DOHH2 (cell line): ENCODE measurements around the gene GJB2.

Source experiments
- CTCF ChIP-seq: fragments of 200-600 bp; sonication (generic); IDR thresholded peaks from one replicate; pipeline ENCODE4 v1.5.1; 2014; ENCODE audit warnings: antibody characterized with exemption, mild to moderate bottlenecking, low read depth, low read length; ENCODE audit not compliant: poor library complexity, severe bottlenecking
- EZH2phosphoT487 ChIP-seq: fragments of 200-600 bp; sonication (generic); IDR thresholded peaks from 2 replicates; pipeline ENCODE4 v1.6.1; 2017; ENCODE audit warnings: borderline replicate concordance, mild to moderate bottlenecking, antibody characterized with exemption, low read length, moderate library complexity, mixed read lengths

GRCh38 chr13:20171364-20171763 lies 21.4 kb downstream of the GJB2 start:
- no peak for TF ChIP-seq CTCF
- no peak for TF ChIP-seq EZH2phosphoT487
